ENCODE measurements around the gene NDUFB7. TPM values are rescaled to one million over a fixed set of nuclear protein-coding genes. Genes with fewer than 3 reads are reported as not detected.
"Not testable (repeated sequence)": the region's sequence is repeated elsewhere in the genome, so short reads cannot be mapped to it uniquely, and the experiment has no call there.

Gene NDUFB7
- total RNA-seq, 2 experiments from 2014 or later: 141 to 282 TPM

DNA sequence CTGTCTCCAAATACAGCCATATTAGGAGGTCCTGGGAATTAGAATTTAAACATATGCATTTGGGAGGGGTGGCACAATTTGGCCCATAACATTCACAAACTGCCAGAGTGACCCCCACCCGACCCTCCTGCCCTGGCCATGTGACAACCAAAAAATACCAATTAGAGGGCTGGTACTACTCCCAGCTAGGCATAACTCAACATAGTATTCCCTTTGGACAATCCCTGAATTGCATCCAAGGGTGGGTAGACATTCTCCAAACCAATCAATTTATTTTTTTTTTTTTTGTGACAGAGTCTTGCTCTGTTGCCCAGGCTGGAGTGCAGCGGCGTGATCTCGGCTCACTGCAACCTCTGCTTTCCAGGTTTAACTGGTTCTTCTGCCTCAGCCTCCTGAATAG, 40.8 kb upstream of the NDUFB7 start:
- H3K4me3 ChIP-seq (ENCODE audit: low read depth, low read length, poor library complexity, severe bottlenecking): no peak overlapping the region
- peak overlapping the region; percentile 78 for H3K27ac ChIP-seq (ENCODE audit: low read depth, low read length, poor library complexity, severe bottlenecking)
- TF ChIP-seq, protein P1, sequence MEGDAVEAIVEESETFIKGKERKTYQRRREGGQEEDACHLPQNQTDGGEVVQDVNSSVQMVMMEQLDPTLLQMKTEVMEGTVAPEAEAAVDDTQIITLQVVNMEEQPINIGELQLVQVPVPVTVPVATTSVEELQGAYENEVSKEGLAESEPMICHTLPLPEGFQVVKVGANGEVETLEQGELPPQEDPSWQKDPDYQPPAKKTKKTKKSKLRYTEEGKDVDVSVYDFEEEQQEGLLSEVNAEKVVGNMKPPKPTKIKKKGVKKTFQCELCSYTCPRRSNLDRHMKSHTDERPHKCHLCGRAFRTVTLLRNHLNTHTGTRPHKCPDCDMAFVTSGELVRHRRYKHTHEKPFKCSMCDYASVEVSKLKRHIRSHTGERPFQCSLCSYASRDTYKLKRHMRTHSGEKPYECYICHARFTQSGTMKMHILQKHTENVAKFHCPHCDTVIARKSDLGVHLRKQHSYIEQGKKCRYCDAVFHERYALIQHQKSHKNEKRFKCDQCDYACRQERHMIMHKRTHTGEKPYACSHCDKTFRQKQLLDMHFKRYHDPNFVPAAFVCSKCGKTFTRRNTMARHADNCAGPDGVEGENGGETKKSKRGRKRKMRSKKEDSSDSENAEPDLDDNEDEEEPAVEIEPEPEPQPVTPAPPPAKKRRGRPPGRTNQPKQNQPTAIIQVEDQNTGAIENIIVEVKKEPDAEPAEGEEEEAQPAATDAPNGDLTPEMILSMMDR (conservative IDR thresholded peaks at IDR 0.05; ENCODE audit: low read length): no peak
- TF ChIP-seq EZH2phosphoT487 (IDR thresholded peaks at IDR 0.05; ENCODE audit: borderline replicate concordance, low read depth, low read length): no peak
- no peak for DNase-seq (ENCODE audit: low spot score)
- peaks cover 51% of the 10 kb centered on the region for H3K36me3 ChIP-seq (ENCODE audit: insufficient read depth, low read length)
- CTCF ChIA-PET (ENCODE audit: unreplicated experiment): no interaction called here
- H3K9me2 ChIP-seq (ENCODE audit: insufficient read depth, low read length): no peaks in the 10 kb centered on the region
- BruUV-seq (replicated peaks): no TSS peak
- H3K4me1 ChIP-seq (ENCODE audit: insufficient read depth, low read length, poor library complexity, severe bottlenecking): peaks cover 30% of the 10 kb centered on the region
- no peak overlapping the region for H2AFZ ChIP-seq (ENCODE audit: low read length)
- H3K4me2 ChIP-seq (ENCODE audit: low read length): 0 out of 2 replicates have a peak overlapping the region, but pooled peaks have one; percentile 12
- no peaks in the 10 kb centered on the region for H3K79me2 ChIP-seq (ENCODE audit: insufficient read depth, low read depth, low read length)
- H3K9me3 ChIP-seq (ENCODE audit: low read length): no peaks in the 10 kb centered on the region
- no peaks in the 10 kb centered on the region for H4K20me1 ChIP-seq (ENCODE audit: insufficient read depth, low read length)
- intact Hi-C loops (cut with micrococcal nuclease; ENCODE audit: unreplicated experiment): loop anchor here (1.0 kb wide), 1 partner anchor 7 kb away; no protein-coding TSS in a partner anchor
- POLR2A ChIA-PET: interaction anchor here (0.6 to 0.8 kb wide), 2 partner anchors 9 to 77 kb away, joined by 4 read pairs; no protein-coding TSS in a partner anchor

DNA sequence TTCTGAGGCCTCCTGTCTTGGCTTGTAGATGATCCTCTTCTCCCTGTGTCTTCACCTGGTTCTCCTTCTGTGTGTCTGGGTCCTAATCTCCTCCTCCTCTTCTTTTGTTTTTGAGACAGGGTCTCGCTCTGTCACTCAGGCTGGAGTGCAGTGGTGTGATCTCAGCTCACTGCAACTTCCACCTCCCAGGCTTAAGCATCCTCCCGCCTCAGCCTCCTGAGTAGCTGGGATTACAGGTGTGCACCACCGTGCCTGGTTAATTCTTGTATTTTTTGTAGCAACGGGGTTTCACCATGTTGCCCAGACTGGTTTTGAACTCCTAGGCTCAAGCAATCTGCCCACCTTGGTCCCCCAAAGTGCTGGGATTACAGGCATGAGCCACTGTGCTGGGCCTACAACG, 40.4 kb upstream of the NDUFB7 start:
- Histone ChIP-seq H3K4me1 (ENCODE audit: insufficient read depth, low read length, poor library complexity, severe bottlenecking) (peaks cover 30% of the 10 kb centered on the region), H3K36me3 (ENCODE audit: insufficient read depth, low read length) (peaks cover 53% of the 10 kb centered on the region), H3K27ac (ENCODE audit: low read depth, low read length, poor library complexity, severe bottlenecking) (peak overlapping the region; percentile 5)
- H4K20me1 ChIP-seq (ENCODE audit: insufficient read depth, low read length); H3K4me2 ChIP-seq (ENCODE audit: low read length); CTCF ChIA-PET (ENCODE audit: unreplicated experiment); intact Hi-C loops (cut with micrococcal nuclease; ENCODE audit: unreplicated experiment); H3K9me3 ChIP-seq (ENCODE audit: low read length); H2AFZ ChIP-seq (ENCODE audit: low read length); H3K4me3 ChIP-seq (ENCODE audit: low read depth, low read length, poor library complexity, severe bottlenecking); POLR2A ChIA-PET; H3K9me2 ChIP-seq (ENCODE audit: insufficient read depth, low read length); H3K79me2 ChIP-seq (ENCODE audit: insufficient read depth, low read depth, low read length); DNase-seq (ENCODE audit: low spot score); BruUV-seq (replicated peaks): not testable (repeated sequence)

DNA sequence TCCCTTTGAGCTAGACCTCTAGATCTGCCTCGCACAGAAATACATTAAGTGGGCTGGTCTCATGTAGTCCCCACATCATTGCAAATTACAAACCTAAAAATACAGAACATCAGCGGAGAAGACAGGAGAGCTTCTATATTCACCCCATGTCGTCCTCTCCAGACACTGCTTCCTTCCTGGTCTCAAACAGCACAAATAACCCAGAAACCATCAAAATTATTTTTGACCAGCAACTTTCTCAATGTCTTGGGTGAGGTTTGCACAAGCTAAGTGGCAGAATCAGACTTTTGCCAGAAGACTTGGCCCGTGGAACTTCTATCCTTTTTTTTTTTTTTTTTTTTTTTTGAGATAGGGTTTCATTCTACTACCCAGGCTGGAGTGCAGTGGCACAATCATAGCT, 39.2 kb upstream of the NDUFB7 start:
- H3K79me2 ChIP-seq (ENCODE audit: insufficient read depth, low read depth, low read length): no peaks in the 10 kb centered on the region
- no peaks in the 10 kb centered on the region for H4K20me1 ChIP-seq (ENCODE audit: insufficient read depth, low read length)
- no peak for DNase-seq (ENCODE audit: low spot score)
- H3K27ac ChIP-seq (ENCODE audit: low read depth, low read length, poor library complexity, severe bottlenecking): no peak overlapping the region
- H3K9me2 ChIP-seq (ENCODE audit: insufficient read depth, low read length): no peaks in the 10 kb centered on the region
- no peaks in the 10 kb centered on the region for H3K9me3 ChIP-seq (ENCODE audit: low read length)
- no peak overlapping the region for H3K4me2 ChIP-seq (ENCODE audit: low read length)
- peaks cover 41% of the 10 kb centered on the region for H3K4me1 ChIP-seq (ENCODE audit: insufficient read depth, low read length, poor library complexity, severe bottlenecking)
- intact Hi-C loops (cut with micrococcal nuclease; ENCODE audit: unreplicated experiment): no loop called here
- no peak overlapping the region for H3K4me3 ChIP-seq (ENCODE audit: low read depth, low read length, poor library complexity, severe bottlenecking)
- CTCF ChIA-PET (ENCODE audit: unreplicated experiment): no interaction called here
- no peak for TF ChIP-seq EZH2phosphoT487 (IDR thresholded peaks at IDR 0.05; ENCODE audit: borderline replicate concordance, low read depth, low read length)
- TF ChIP-seq, protein P1 (conservative IDR thresholded peaks at IDR 0.05; ENCODE audit: low read length): no peak
- H2AFZ ChIP-seq (ENCODE audit: low read length): no peak overlapping the region
- TSS peak; percentile 68 for BruUV-seq (replicated peaks)
- POLR2A ChIA-PET: interaction anchor here (0.5 to 1.6 kb wide), 5 partner anchors 8 to 1506 kb away, joined by 3 to 5 read pairs (median 3); no protein-coding TSS in a partner anchor
- H3K36me3 ChIP-seq (ENCODE audit: insufficient read depth, low read length): peaks cover 61% of the 10 kb centered on the region
